K562 (cell line): Measurements from ENCODE around the gene DAZAP1. TPM values are rescaled to one million over a fixed set of nuclear protein-coding genes. Genes with fewer than 3 reads are reported as not detected.
A peak's percentile ranks its signal among the peaks of the same experiment; 100 is the strongest.

ENCODE experiments used
- ATAC-seq: fragments of 200-7000 bp; cut with Tn5 transposase; 3 replicates; pipeline ENCODE4 v1.9.1; 2020; ENCODE audit warnings: moderate library complexity
- BruUV-seq: library from RNA; stranded (reverse); fragments of 400-500 nt; replicated peaks from 2 replicates; lab custom pipeline; 2021; lab: Mats Ljungman, UMichigan
- CTCF ChIA-PET: fragments of 300-600 bp; formaldehyde crosslinking; extraction: SDS; loops from one replicate; lab custom pipeline; 2021; ENCODE audit warnings: low intra/inter-chr PET ratio; lab: Yijun Ruan, JAX
- POLR2A ChIA-PET: fragments of 300-600, 350-650 bp; sonication (Branson Sonifier 250); formaldehyde crosslinking; extraction: SDS; loops from one replicate; lab custom pipeline; 2021; ENCODE audit warnings: antibody characterized with exemption, inconsistent platforms; lab: Yijun Ruan, JAX
- DNase-seq, 4 experiments: peaks; one replicate each; pipeline versions ENCODE4 v3.0.0 to v3.0.0-alpha.2; 2011 to 2018; ENCODE audit warnings: low spot score in 3 of 4, mixed read lengths in 3 of 4; ENCODE audit errors: extremely low read depth in 1 of 4
- FAIRE-seq: peaks from 2 replicates; lab custom pipeline; 2011; peaks lifted over from hg19 to GRCh38; lab: Jason Lieb, UNC
- H2AFZ ChIP-seq: 2 replicates; pipeline ENCODE4 v1.6.0; 2011; ENCODE audit warnings: low read depth, low read length, control low read depth, inconsistent platforms
- H3K27ac ChIP-seq: fragments of 200-600 bp; 3 replicates; pipeline ENCODE4 v1.8.0; 2011; ENCODE audit warnings: low read depth, mild to moderate bottlenecking, control low read depth, inconsistent platforms, low read length, moderate library complexity, mixed read lengths; ENCODE audit errors: extremely low read depth
- H3K27me3 ChIP-seq, 2 experiments: fragments of 300-600 bp in 1 of 2; 2 replicates in 1 of 2; 3 replicates in 1 of 2; pipeline versions ENCODE4 v1.6.0 to v1.8.0; 2011; ENCODE audit warnings: inconsistent platforms in 2 of 2, low read length in 2 of 2, mild to moderate bottlenecking in 1 of 2, mixed read lengths in 1 of 2, moderate library complexity in 1 of 2; ENCODE audit not compliant: control insufficient read depth in 2 of 2, insufficient read depth in 2 of 2
- H3K36me3 ChIP-seq: fragments of 300-600 bp; 3 replicates; pipeline ENCODE4 v1.8.0; 2011; ENCODE audit warnings: mild to moderate bottlenecking, low read length, inconsistent platforms; ENCODE audit not compliant: control insufficient read depth, insufficient read depth
- H3K4me1 ChIP-seq, 2 experiments: fragments of 200-600 bp in 1 of 2; replicated peaks in 1 of 2; 2 replicates in 1 of 2; 3 replicates in 1 of 2; pipeline versions ENCODE4 v1.5.1 to v1.8.0; 2011; ENCODE audit warnings: inconsistent platforms in 2 of 2, low read length in 2 of 2, mild to moderate bottlenecking in 1 of 2, mixed read lengths in 1 of 2, moderate library complexity in 1 of 2; ENCODE audit not compliant: control insufficient read depth in 2 of 2, insufficient read depth in 2 of 2
- H3K4me2 ChIP-seq: 2 replicates; pipeline ENCODE4 v1.6.1; 2011; ENCODE audit warnings: low read length, control low read depth, inconsistent platforms, mixed read lengths; ENCODE audit not compliant: insufficient read depth
- H3K4me3 ChIP-seq: fragments of 200-600 bp; sonication (generic), shearing (Covaris generic); 2 replicates; pipeline ENCODE4 v1.5.1; 2016; ENCODE audit warnings: control low read depth, inconsistent platforms
- H3K79me2 ChIP-seq: fragments of 200-600 bp; 3 replicates; pipeline ENCODE4 v1.8.0; 2011; ENCODE audit warnings: low read length, inconsistent platforms; ENCODE audit not compliant: control insufficient read depth, insufficient read depth
- H3K9ac ChIP-seq, 2 experiments: 2 replicates each; pipeline versions ENCODE4 v1.6.0 to v1.6.1; 2011; ENCODE audit warnings: low read depth in 2 of 2, low read length in 2 of 2, control low read depth in 1 of 2, inconsistent platforms in 1 of 2, mild to moderate bottlenecking in 1 of 2, mixed read lengths in 1 of 2; ENCODE audit not compliant: insufficient read depth in 1 of 2
- H3K9me1 ChIP-seq: one replicate; pipeline ENCODE4 v1.6.0; 2011; ENCODE audit warnings: inconsistent platforms, mild to moderate bottlenecking, low read length, moderate library complexity; ENCODE audit not compliant: control insufficient read depth, insufficient read depth
- H3K9me3 ChIP-seq: replicated peaks from 2 replicates; pipeline ENCODE4 v1.5.1; 2011; ENCODE audit warnings: low read depth, low read length, inconsistent platforms; ENCODE audit not compliant: control insufficient read depth, insufficient read depth
- H4K20me1 ChIP-seq: replicated peaks from 2 replicates; pipeline ENCODE4 v1.6.1; 2011; ENCODE audit warnings: low read length, inconsistent platforms, mixed read lengths; ENCODE audit not compliant: control insufficient read depth, insufficient read depth
- ARNT ChIP-seq, 2 experiments: fragments of 450-650 bp; IDR thresholded peaks; 2 replicates each; pipeline ENCODE4 v1.6.1; 2016; ENCODE audit warnings: mild to moderate bottlenecking in 1 of 2
- CBX3 ChIP-seq, 2 experiments: IDR thresholded peaks; 1 replicate in 1 of 2; 2 replicates in 1 of 2; pipeline ENCODE4 v1.6.1; 2012; ENCODE audit warnings: inconsistent platforms in 2 of 2, low read length in 2 of 2, borderline replicate concordance in 1 of 2, control low read depth in 1 of 2
- FOXJ2 ChIP-seq: fragments of 200-800 bp; sonication (Bioruptor generic); IDR thresholded peaks from 2 replicates; pipeline ENCODE4 v1.6.1; 2016; ENCODE audit warnings: missing genetic modification characterization, missing compliant biosample characterization
- GATAD2B ChIP-seq: fragments of 450-650 bp; IDR thresholded peaks from 2 replicates; pipeline ENCODE4 v1.6.1; 2017; ENCODE audit warnings: mild to moderate bottlenecking, borderline replicate concordance
- HSF4 ChIP-seq: fragments of 250-450 bp; sonication (Bioruptor Pico); IDR thresholded peaks from 2 replicates; pipeline ENCODE4 v2.1.2; 2022; ENCODE audit warnings: mild to moderate bottlenecking, moderate library complexity, borderline replicate concordance
- ILK ChIP-seq: fragments of 450-650 bp; IDR thresholded peaks from 2 replicates; pipeline ENCODE4 v1.6.1; 2016; ENCODE audit warnings: missing genetic modification characterization, low read depth, mild to moderate bottlenecking, missing compliant biosample characterization, moderate library complexity, borderline replicate concordance
- POLR2G ChIP-seq: fragments of 200-400 bp; formaldehyde crosslinking; IDR thresholded peaks from 2 replicates; pipeline ENCODE4 v1.6.1; 2017; ENCODE audit warnings: low read depth, mild to moderate bottlenecking, antibody characterized with exemption, low read length, moderate library complexity
- TCF3 ChIP-seq: sonication (generic); formaldehyde crosslinking; IDR thresholded peaks from 2 replicates; pipeline ENCODE4 v1.4.0; 2020; ENCODE audit warnings: mild to moderate bottlenecking, missing genetic modification reagents
- ZNF584 ChIP-seq: fragments of 200-800 bp; sonication (Bioruptor generic); IDR thresholded peaks from 2 replicates; pipeline ENCODE4 v1.6.1; 2016; ENCODE audit warnings: low read depth, mild to moderate bottlenecking, missing genetic modification characterization, missing compliant biosample characterization
- WGBS: fragments of 100-300 bp; shearing (Covaris generic); methylation state at CpG from one replicate; pipeline ENCODE4 v1.1.6; 2016; ENCODE audit warnings: low coverage, mixed read lengths; ENCODE audit not compliant: insufficient coverage; ENCODE audit errors: missing lambda C conversion rate; 5-methylcytosine and 5-hydroxymethylcytosine counted together
- in situ Hi-C: fragments of 300-500 bp; cut with MboI; formaldehyde crosslinking; loops from 4 replicates; pipeline ENCODE4 v1.15.0; 2018; ENCODE audit warnings: inconsistent platforms, mixed read lengths
- intact Hi-C: fragments of 100-400 bp; cut with micrococcal nuclease; formaldehyde crosslinking; loops from 2 replicates; pipeline ENCODE4 v1.14.2; 2022
- polyA plus RNA-seq, 8 experiments: library from polyadenylated mRNA; depleted of rRNA in 4 of 8; stranded (reverse) in 5 of 8; unstranded in 3 of 8; fragments of >200 nt; fragmentation: Nextera tagmentation in 2 of 8; fragmentation: Illumina TruSeq in 1 of 8; extraction: Ambion mirVana in 2 of 8; extraction: Trizol in 1 of 8; gene quantifications; 2 replicates each; pipeline versions ENCODE4 v1.2.1 to v1.2.3, GENCODE V29; 2011 to 2014; ENCODE audit warnings: inconsistent platforms in 1 of 8, missing spikeins in 1 of 8
- total RNA-seq, 7 experiments: library from RNA; depleted of rRNA in 6 of 7; stranded (reverse); fragments of >200 nt in 6 of 7; fragmentation: Illumina TruSeq in 2 of 7; extraction: Trizol in 2 of 7; gene quantifications; 2 replicates each; pipeline versions ENCODE4 v1.2.1 to v1.2.3, GENCODE V29; 2011 to 2021; ENCODE audit warnings: low replicate concordance in 1 of 7

The DAZAP1 gene
- total and polyA plus RNA-seq, 9 of the 15 experiments (the other 6 are each of a cell fraction or from before 2014, with no cell fraction given): 10.8 to 289 (median 142) TPM

DNA sequence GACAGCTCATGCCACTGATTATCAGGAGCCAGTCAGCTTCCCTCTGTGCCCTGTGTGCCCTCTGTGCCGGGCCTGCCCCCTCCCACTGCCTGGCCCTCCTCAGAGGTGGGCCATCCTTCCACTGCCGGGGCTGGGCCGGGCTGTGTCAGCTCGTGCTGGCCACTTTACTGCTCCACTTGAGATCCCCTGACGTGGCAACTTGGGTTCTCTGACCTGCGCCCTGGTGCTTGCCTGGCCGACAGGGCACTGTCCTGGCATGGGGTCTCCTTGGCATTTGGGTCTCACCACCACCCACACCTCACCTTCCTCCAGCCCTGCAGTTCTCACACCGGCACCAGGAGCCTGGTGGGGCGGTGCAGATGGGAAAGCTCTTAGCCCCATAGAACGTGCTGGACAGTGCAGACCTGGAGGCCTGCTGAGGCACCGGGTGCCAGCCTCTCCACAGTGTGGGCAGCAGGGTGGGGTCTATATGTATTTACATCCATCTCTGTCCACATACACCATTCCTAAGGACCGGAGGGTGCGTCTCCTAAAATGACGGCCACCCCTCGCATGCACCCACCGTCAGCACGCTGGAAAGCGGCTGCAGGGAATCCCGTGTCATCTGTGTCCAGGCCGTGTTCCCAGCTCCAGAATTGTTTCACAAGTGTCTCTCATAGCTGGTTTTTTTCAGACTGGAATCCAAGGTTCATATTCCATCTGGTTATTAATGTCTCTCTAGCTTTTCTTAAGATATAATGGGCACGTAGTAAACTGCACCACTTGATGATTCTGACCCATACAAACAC lies 11.8 kb downstream of the DAZAP1 start:
- WGBS: 94% methylated on average over 21 of the region's 21 CpGs
- Histone ChIP-seq H3K4me1 (peaks cover 21 to 58% of the 10 kb centered on the region in 2 experiments), H3K79me2 (peaks cover 89% of the 10 kb centered on the region), H3K36me3 (peaks cover 91% of the 10 kb centered on the region), H4K20me1 (peaks cover 56% of the 10 kb centered on the region), H2AFZ (no peak overlapping the region), H3K4me3 (no peak overlapping the region), H3K9ac (no peak overlapping the region), H3K4me2 (no peak overlapping the region), H3K27me3 (no peaks in the 10 kb centered on the region), H3K9me1 (peaks cover 22% of the 10 kb centered on the region), H3K27ac (no peak overlapping the region), H3K9me3 (no peaks in the 10 kb centered on the region)
- POLR2A ChIA-PET: interaction anchor here (1.0 to 7.4 kb wide), 2 partner anchors 14 to 25 kb away, joined by 4 to 52 read pairs; no protein-coding TSS in a partner anchor
- intact Hi-C loops (no loop called here), in situ Hi-C loops (no loop called here)
- ATAC-seq: no peak
- BruUV-seq: no TSS peak
- DNase-seq: no peak
- no peak for FAIRE-seq
- CTCF ChIA-PET: no interaction called here
- TF ChIP-seq ARNT (IDR thresholded peaks at IDR 0.05) (no peak), GATAD2B (no peak), ILK (tag) (no peak), TCF3 (no peak), CBX3 (IDR thresholded peaks at IDR 0.05; ENCODE audit: borderline replicate concordance in 1 of 2, low read length in 2 of 2) (no peak), FOXJ2 (tag) (no peak), POLR2G (0 out of 2 replicates have a peak, but pooled peaks have one; percentile 38), HSF4 (no peak), ZNF584 (CRISPR knock-in tag) (no peak)
